ENCODE measurements around the gene CCDC200.

DNA sequence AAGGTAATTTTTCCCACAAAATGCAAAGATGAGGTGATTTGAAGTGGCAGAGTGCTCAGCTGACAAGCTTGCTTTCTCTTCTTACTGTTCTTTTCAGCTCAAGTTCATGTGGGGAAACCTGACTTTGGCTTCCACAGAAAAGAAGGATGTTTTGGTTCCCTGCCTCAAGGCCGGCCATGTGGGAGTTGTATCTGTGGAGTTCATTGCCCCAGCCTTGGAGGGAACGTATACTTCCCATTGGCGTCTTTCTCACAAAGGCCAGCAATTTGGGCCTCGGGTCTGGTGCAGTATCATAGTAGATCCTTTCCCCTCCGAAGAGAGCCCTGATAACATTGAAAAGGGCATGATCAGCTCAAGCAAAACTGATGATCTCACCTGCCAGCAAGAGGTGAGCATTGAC, 35.2 kb downstream of the CCDC200 start:
- TF ChIP-seq, protein P1, sequence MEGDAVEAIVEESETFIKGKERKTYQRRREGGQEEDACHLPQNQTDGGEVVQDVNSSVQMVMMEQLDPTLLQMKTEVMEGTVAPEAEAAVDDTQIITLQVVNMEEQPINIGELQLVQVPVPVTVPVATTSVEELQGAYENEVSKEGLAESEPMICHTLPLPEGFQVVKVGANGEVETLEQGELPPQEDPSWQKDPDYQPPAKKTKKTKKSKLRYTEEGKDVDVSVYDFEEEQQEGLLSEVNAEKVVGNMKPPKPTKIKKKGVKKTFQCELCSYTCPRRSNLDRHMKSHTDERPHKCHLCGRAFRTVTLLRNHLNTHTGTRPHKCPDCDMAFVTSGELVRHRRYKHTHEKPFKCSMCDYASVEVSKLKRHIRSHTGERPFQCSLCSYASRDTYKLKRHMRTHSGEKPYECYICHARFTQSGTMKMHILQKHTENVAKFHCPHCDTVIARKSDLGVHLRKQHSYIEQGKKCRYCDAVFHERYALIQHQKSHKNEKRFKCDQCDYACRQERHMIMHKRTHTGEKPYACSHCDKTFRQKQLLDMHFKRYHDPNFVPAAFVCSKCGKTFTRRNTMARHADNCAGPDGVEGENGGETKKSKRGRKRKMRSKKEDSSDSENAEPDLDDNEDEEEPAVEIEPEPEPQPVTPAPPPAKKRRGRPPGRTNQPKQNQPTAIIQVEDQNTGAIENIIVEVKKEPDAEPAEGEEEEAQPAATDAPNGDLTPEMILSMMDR (IDR thresholded peaks at IDR 0.05) = no peak
- no peak for TF ChIP-seq POLR2A (IDR thresholded peaks at IDR 0.05)
- TF ChIP-seq EP300 (IDR thresholded peaks at IDR 0.05) = no peak

Data from ovary (tissue), 3 donors.